Bronchial epithelial cell (primary cell): ENCODE results near the gene ATP8B3. TPM values are rescaled to one million over a fixed set of nuclear protein-coding genes. Genes with fewer than 3 reads are reported as not detected.

Experiments
- DNase-seq: peaks from one replicate; pipeline ENCODE4 v3.0.0-alpha.2; 2010; ENCODE audit warnings: low read depth
- FAIRE-seq: peaks from 2 replicates; lab custom pipeline; 2011; peaks lifted over from hg19 to GRCh38; lab: Jason Lieb, UNC
- H3K27me3 ChIP-seq: 2 replicates; pipeline ENCODE4 v1.5.1; 2011; ENCODE audit warnings: low read length; ENCODE audit not compliant: control insufficient read depth, insufficient read depth
- H3K36me3 ChIP-seq: 2 replicates; pipeline ENCODE4 v1.5.1; 2011; ENCODE audit warnings: low read length; ENCODE audit not compliant: control insufficient read depth, insufficient read depth
- H3K4me3 ChIP-seq: 2 replicates; pipeline ENCODE4 v1.5.1; 2011; ENCODE audit warnings: mild to moderate bottlenecking, low read depth, low read length, control low read depth
- CTCF ChIP-seq: IDR thresholded peaks from 2 replicates; pipeline ENCODE4 v1.5.1; 2011; ENCODE audit warnings: mild to moderate bottlenecking, moderate library complexity, low read length, control low read depth, inconsistent platforms; ENCODE audit not compliant: insufficient read depth, severe bottlenecking
- total RNA-seq: library from RNA; depleted of rRNA; stranded (reverse); fragments of >200 nt; gene quantifications from 2 replicates; pipeline ENCODE4 v1.2.1, GENCODE V29; 2014

The ATP8B3 gene
- total RNA-seq, 1 donor from 2014 or later = 0.26 TPM

- peaks cover 5% of the 10 kb centered on the region for H3K27me3 ChIP-seq
- H3K36me3 ChIP-seq = no peaks in the 10 kb centered on the region
- no peak for FAIRE-seq
- no peak for DNase-seq
- TF ChIP-seq CTCF = no peak
- no peak overlapping the region for H3K4me3 ChIP-seq
These were observed 21.9 kb downstream of the ATP8B3 start for GRCh38 chr19:1790054-1790792.

GRCh38 chr19:1789261-1790041 lies 22.6 kb downstream of the ATP8B3 start:
- H3K27me3 ChIP-seq = peaks cover 5% of the 10 kb centered on the region
- no peaks in the 10 kb centered on the region for H3K36me3 ChIP-seq
- TF ChIP-seq CTCF = no peak
- FAIRE-seq = no peak
- no peak overlapping the region for H3K4me3 ChIP-seq
- no peak for DNase-seq

- no peak for DNase-seq
- FAIRE-seq = no peak
- H3K4me3 ChIP-seq = no peak overlapping the region
- no peak for TF ChIP-seq CTCF
- no peaks in the 10 kb centered on the region for H3K36me3 ChIP-seq
- peaks cover 5% of the 10 kb centered on the region for H3K27me3 ChIP-seq
These were observed 25.0 kb downstream of the ATP8B3 start for GRCh38 chr19:1787116-1787515.

GRCh38 chr19:1786668-1787067 lies 25.4 kb downstream of the ATP8B3 start:
- DNase-seq (no peak), FAIRE-seq (no peak)
- Histone ChIP-seq H3K36me3 (no peaks in the 10 kb centered on the region), H3K4me3 (no peak overlapping the region), H3K27me3 (peaks cover 5% of the 10 kb centered on the region)
- TF ChIP-seq CTCF = no peak

- Histone ChIP-seq H3K27me3 (peaks cover 5% of the 10 kb centered on the region), H3K4me3 (no peak overlapping the region), H3K36me3 (no peaks in the 10 kb centered on the region)
- no peak for DNase-seq
- TF ChIP-seq CTCF = no peak
- FAIRE-seq = no peak
These were observed 26.8 kb downstream of the ATP8B3 start for GRCh38 chr19:1785310-1785709.
